Fibroblast of lung (primary cell): ENCODE measurements around the gene DNAI1. TPM values are rescaled to one million over a fixed set of nuclear protein-coding genes. Genes with fewer than 3 reads are reported as not detected.
A peak's percentile ranks its signal among the peaks of the same experiment; 100 is the strongest.

Source experiments
- DNase-seq, 2 donors: peaks; one replicate each; pipeline versions ENCODE4 v3.0.0 to v3.0.0-alpha.2; 2010; ENCODE audit warnings: low read depth in 2 of 2
- H2AFZ ChIP-seq: 2 replicates; pipeline ENCODE4 v1.5.1; 2012; ENCODE audit warnings: low read length, control low read depth, inconsistent platforms
- H3K27ac ChIP-seq: 2 replicates; pipeline ENCODE4 v1.5.1; 2011; ENCODE audit warnings: low read length, control low read depth; ENCODE audit not compliant: insufficient read depth
- H3K27me3 ChIP-seq: 2 replicates; pipeline ENCODE4 v1.5.1; 2011; ENCODE audit warnings: mild to moderate bottlenecking, low read length; ENCODE audit not compliant: control insufficient read depth, insufficient read depth
- H3K36me3 ChIP-seq: 2 replicates; pipeline ENCODE4 v1.5.1; 2011; ENCODE audit warnings: low read length; ENCODE audit not compliant: control insufficient read depth, insufficient read depth
- H3K4me1 ChIP-seq: 2 replicates; pipeline ENCODE4 v1.5.1; 2011; ENCODE audit warnings: low read length; ENCODE audit not compliant: control insufficient read depth, insufficient read depth; ENCODE audit errors: extremely low read depth
- H3K4me2 ChIP-seq: 2 replicates; pipeline ENCODE4 v1.5.1; 2011; ENCODE audit warnings: low read length, control low read depth; ENCODE audit not compliant: insufficient read depth; ENCODE audit errors: extremely low read depth
- H3K4me3 ChIP-seq, 4 experiments: fragments of 200-600 bp in 1 of 4; sonication (generic) in 1 of 4; replicated peaks in 1 of 4; 2 replicates each; pipeline ENCODE4 v1.5.1; 2011 to 2016; ENCODE audit warnings: low read length in 4 of 4, low read depth in 3 of 4, mild to moderate bottlenecking in 3 of 4, control low read depth in 2 of 4, inconsistent platforms in 1 of 4, mixed read lengths in 1 of 4; ENCODE audit not compliant: insufficient read depth in 1 of 4; ENCODE audit errors: control extremely low read depth in 1 of 4
- H3K79me2 ChIP-seq: 2 replicates; pipeline ENCODE4 v1.5.1; 2012; ENCODE audit warnings: mild to moderate bottlenecking, low read length, inconsistent platforms; ENCODE audit not compliant: control insufficient read depth, insufficient read depth
- H3K9ac ChIP-seq: 2 replicates; pipeline ENCODE4 v1.5.1; 2011; ENCODE audit warnings: mild to moderate bottlenecking, low read length, control low read depth; ENCODE audit not compliant: insufficient read depth
- H3K9me3 ChIP-seq: 2 replicates; pipeline ENCODE4 v1.5.1; 2012; ENCODE audit warnings: low read depth, low read length; ENCODE audit not compliant: control insufficient read depth, insufficient read depth
- H4K20me1 ChIP-seq: 2 replicates; pipeline ENCODE4 v1.5.1; 2011; ENCODE audit warnings: low read length; ENCODE audit not compliant: control insufficient read depth, insufficient read depth; ENCODE audit errors: extremely low read depth
- EZH2 ChIP-seq: IDR thresholded peaks from 2 replicates; pipeline ENCODE4 v1.5.1; 2012; ENCODE audit warnings: low read length, control low read depth, mild to moderate bottlenecking; ENCODE audit errors: missing control alignments
- polyA plus RNA-seq, 2 donors: library from polyadenylated mRNA; depleted of rRNA in 1 of 2; stranded (reverse) in 1 of 2; unstranded in 1 of 2; fragments of >200 nt; gene quantifications; 2 replicates each; pipeline ENCODE4 v1.2.1, GENCODE V29; 2011 to 2012; ENCODE audit warnings: missing spikeins in 1 of 2
- total RNA-seq: library from RNA; depleted of rRNA; stranded (reverse); fragments of >200 nt; gene quantifications from 2 replicates; pipeline ENCODE4 v1.2.1, GENCODE V29; 2014
- TF ChIP-seq, protein P1 (sequence below), 2 donors: IDR thresholded peaks in 1 of 2; conservative IDR thresholded peaks in 1 of 2; 1 replicate in 1 of 2; 2 replicates in 1 of 2; pipeline ENCODE4 v1.5.1; 2011 to 2012; ENCODE audit warnings: low read length in 2 of 2, control low read depth in 1 of 2, inconsistent platforms in 1 of 2, low read depth in 1 of 2, mild to moderate bottlenecking in 1 of 2

Gene DNAI1
- total and polyA plus RNA-seq, 2 donors (not counting 1 experiment from before 2014, with no cell fraction given) = not detected

DNA sequence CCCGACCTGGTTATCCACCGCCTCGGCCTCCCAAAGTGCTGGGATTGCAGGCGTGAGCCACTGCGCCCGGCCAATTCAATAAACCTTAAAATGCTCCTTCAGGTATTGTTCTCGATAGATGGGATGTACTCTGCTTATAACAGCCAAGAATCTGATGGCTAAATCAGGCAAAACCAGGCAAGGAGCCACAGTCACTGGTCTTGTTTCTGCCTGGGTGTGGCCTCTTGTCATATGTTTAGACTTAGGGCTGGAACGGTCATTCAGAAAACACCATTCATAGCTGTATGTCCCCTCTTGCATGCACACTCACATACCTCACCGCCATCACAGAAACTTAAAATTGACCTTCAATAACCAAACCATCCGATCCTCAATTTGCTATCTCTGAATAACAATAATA lies 8.0 kb upstream of the DNAI1 start:
- H3K36me3 ChIP-seq = no peaks in the 10 kb centered on the region
- no peaks in the 10 kb centered on the region for H3K9me3 ChIP-seq
- no peak overlapping the region for H2AFZ ChIP-seq
- H3K4me1 ChIP-seq = peaks cover 3% of the 10 kb centered on the region
- H3K27ac ChIP-seq = no peak overlapping the region
- no peak overlapping the region for H3K9ac ChIP-seq
- H4K20me1 ChIP-seq = peaks cover 5% of the 10 kb centered on the region
- no peaks in the 10 kb centered on the region for H3K79me2 ChIP-seq
- H3K27me3 ChIP-seq = no peaks in the 10 kb centered on the region
- no peak overlapping the region for H3K4me2 ChIP-seq
- H3K4me3 ChIP-seq = no peak overlapping the region
- no peak for DNase-seq
- TF ChIP-seq, protein P1, sequence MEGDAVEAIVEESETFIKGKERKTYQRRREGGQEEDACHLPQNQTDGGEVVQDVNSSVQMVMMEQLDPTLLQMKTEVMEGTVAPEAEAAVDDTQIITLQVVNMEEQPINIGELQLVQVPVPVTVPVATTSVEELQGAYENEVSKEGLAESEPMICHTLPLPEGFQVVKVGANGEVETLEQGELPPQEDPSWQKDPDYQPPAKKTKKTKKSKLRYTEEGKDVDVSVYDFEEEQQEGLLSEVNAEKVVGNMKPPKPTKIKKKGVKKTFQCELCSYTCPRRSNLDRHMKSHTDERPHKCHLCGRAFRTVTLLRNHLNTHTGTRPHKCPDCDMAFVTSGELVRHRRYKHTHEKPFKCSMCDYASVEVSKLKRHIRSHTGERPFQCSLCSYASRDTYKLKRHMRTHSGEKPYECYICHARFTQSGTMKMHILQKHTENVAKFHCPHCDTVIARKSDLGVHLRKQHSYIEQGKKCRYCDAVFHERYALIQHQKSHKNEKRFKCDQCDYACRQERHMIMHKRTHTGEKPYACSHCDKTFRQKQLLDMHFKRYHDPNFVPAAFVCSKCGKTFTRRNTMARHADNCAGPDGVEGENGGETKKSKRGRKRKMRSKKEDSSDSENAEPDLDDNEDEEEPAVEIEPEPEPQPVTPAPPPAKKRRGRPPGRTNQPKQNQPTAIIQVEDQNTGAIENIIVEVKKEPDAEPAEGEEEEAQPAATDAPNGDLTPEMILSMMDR (conservative IDR thresholded peaks at IDR 0.05 in 1 of 2, IDR thresholded peaks at IDR 0.05 in 1 of 2; ENCODE audit: low read depth in 1 of 2, low read length in 2 of 2) = no peak
- no peak for TF ChIP-seq EZH2

DNA sequence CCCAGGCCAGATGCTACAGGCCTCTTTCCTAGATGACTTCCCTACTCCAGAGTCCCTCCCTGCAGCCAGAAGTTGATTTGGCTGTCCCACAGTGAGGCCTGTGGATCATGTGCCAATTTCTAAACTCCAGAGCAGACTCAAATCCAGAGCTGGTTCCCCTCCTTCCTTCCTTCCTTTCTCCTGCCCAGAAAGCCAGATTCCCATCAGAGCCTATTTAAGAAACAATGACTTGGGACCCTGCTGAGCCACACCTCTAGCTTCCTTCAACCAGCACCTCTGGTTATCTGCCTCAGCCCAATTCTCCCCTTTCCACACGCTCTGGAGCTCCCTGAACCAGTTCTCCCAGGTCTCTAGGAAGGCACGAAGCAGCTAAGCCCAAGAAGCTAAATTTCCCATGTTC lies 7.5 kb upstream of the DNAI1 start:
- H3K4me2 ChIP-seq = no peak overlapping the region
- no peak overlapping the region for H3K27ac ChIP-seq
- no peak for DNase-seq
- no peak overlapping the region for H2AFZ ChIP-seq
- TF ChIP-seq, protein P1 (conservative IDR thresholded peaks at IDR 0.05 in 1 of 2, IDR thresholded peaks at IDR 0.05 in 1 of 2; ENCODE audit: low read depth in 1 of 2, low read length in 2 of 2) = no peak
- TF ChIP-seq EZH2 = no peak
- H3K36me3 ChIP-seq = no peaks in the 10 kb centered on the region
- H3K79me2 ChIP-seq = peaks cover under 1% of the 10 kb centered on the region
- no peak overlapping the region for H3K4me3 ChIP-seq
- peaks cover 3% of the 10 kb centered on the region for H3K4me1 ChIP-seq
- peaks cover 5% of the 10 kb centered on the region for H4K20me1 ChIP-seq
- no peak overlapping the region for H3K9ac ChIP-seq
- H3K27me3 ChIP-seq = no peaks in the 10 kb centered on the region
- H3K9me3 ChIP-seq = no peaks in the 10 kb centered on the region

DNA sequence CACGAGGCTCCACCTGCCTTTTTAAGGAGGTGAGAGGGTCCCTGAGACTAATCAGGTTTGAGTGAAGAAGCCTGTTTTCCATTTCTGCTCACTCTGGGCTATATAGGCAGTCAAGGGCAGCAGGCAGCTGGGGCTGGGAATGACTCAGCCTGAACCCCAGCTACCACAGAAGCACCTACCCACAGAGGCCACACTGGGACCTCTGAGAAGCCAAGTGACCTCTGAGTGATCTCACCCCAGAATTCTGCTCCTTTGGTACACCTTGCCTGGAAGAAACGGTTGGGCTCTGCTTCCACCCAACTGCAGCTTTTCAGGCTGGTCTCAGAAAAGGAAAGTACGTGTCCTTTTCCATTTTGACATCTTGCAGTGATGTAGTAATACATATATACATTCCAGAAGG lies 7.1 kb upstream of the DNAI1 start:
- TF ChIP-seq, protein P1 (conservative IDR thresholded peaks at IDR 0.05 in 1 of 2, IDR thresholded peaks at IDR 0.05 in 1 of 2; ENCODE audit: low read depth in 1 of 2, low read length in 2 of 2) = no peak
- no peak for TF ChIP-seq EZH2
- peaks cover 3% of the 10 kb centered on the region for H3K4me1 ChIP-seq
- H3K79me2 ChIP-seq = peaks cover 2% of the 10 kb centered on the region
- DNase-seq = peak; percentile 2 to 62
- H3K9ac ChIP-seq = no peak overlapping the region
- H3K27me3 ChIP-seq = no peaks in the 10 kb centered on the region
- H3K27ac ChIP-seq = no peak overlapping the region
- no peak overlapping the region for H2AFZ ChIP-seq
- no peak overlapping the region for H3K4me3 ChIP-seq
- H3K4me2 ChIP-seq = no peak overlapping the region
- H4K20me1 ChIP-seq = peaks cover 3% of the 10 kb centered on the region
- no peaks in the 10 kb centered on the region for H3K36me3 ChIP-seq
- no peaks in the 10 kb centered on the region for H3K9me3 ChIP-seq
